ENCODE results near the gene SLC37A3.
"Not testable (repeated sequence)": the region's sequence is repeated elsewhere in the genome, so short reads cannot be mapped to it uniquely, and the experiment has no call there.

Gene SLC37A3, protein sequence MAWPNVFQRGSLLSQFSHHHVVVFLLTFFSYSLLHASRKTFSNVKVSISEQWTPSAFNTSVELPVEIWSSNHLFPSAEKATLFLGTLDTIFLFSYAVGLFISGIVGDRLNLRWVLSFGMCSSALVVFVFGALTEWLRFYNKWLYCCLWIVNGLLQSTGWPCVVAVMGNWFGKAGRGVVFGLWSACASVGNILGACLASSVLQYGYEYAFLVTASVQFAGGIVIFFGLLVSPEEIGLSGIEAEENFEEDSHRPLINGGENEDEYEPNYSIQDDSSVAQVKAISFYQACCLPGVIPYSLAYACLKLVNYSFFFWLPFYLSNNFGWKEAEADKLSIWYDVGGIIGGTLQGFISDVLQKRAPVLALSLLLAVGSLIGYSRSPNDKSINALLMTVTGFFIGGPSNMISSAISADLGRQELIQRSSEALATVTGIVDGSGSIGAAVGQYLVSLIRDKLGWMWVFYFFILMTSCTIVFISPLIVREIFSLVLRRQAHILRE

DNA sequence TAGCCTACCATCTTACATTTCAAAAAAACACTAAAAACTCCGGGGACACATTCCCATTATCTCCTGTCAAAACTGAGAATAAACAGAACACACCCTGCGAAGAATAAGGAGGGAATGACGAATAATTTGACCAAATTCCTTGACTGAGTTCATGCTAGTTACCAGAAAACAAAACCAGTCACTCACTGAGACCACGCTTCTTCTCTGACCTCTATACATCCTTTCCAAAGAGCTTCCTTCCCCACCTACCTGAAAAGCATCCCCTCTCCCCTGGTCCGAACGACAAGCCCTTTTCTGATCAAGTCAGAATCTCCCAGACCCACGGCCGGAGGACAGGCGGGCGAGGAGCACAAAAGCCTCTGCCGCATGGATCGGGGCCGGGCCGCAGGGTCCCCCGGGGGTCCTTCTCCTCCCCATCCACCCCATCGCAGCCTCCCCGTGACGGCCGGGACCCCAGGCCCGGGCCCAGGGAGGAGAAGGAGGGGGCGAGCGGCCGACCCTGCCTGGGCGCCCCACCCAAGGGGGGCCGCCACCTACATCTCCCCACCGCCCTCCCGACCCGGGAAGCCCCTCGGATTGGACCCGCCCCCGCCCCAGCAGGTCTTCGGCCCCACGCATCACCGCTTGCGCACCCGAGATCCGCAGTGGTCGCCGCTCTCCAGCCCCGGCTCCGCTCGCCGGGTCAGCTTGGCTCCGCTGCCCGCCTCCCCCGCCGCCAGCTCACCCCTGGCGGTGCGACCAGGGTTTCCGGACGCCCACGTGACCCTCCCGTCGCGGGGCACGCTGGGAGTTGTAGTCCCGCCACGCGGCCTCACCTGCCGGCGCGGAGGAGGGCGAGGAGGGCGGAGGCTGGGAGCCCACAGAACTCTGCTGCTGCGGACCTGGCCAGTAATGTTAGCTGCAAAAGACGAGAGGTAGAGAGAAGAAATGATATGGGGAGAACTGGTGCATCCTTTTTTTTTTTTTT is at the start of gene SLC37A3:
TSS of gene SLC37A3 (minus strand) at position 747 of the 967 bp plus-strand sequence. CDS start 16,004 bp downstream, outside the sequence.
- in situ Hi-C loops (cut with MboI; ENCODE audit: low sequenced_read_pairs), result no loop called here

DNA sequence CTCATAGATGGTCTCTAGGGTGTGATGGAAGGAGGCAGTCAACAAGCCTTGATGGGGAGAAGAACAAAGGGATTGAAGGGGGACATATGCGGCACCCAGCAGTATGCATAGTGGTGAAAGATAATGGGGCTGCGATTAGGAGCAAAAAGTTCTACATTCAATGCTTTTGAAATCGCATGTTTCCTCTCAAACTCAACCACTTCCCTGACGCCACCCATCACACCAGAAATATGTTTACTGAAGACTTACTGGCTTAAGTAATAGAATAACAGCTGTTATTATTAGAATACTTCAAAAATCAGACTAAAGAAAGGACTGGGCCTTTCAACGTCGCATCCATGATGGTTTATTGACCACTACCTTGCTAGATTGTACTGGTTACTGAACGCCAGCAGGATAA is 49.5 kb upstream of the SLC37A3 start:
- in situ Hi-C loops (cut with MboI; ENCODE audit: low sequenced_read_pairs), result no loop called here

DNA sequence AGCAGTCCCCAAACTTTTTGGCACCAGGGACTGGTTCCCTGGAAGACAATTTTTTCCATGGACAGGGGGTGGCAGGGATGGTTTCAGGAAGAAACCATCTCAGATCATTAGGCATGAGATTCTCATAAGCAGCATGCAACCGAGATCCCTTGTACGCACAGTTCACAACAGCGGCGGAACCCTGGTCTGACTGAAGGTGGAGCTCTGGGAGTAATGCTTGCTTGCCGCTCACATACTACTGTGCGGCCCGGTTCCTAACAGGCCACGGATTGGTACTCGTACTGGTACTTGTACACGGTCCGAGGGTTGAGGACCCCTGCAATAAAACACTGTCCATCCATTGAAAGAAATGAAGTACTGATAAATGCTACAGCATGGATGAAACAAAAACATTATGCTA is 48.1 kb upstream of the SLC37A3 start:
- in situ Hi-C loops (cut with MboI; ENCODE audit: low sequenced_read_pairs), result no loop called here

DNA sequence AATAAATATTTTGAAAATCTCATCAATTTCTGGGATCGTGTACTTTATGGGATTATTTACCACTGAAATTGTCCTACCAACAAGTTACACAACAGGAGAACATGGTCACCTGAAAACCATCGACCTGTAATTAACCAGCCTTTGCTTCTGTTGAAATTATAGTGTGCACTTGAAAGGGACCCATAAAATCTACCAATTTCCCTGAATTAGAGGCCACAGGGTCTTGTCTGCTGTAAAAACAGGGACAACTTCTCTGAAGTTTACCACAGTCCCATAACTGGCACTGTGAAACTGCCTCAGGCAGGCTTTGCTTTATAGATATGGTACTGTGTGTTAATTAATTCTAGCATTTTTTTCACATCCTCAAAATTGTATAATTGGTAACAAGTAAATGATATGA is 43.2 kb upstream of the SLC37A3 start:
- in situ Hi-C loops (cut with MboI; ENCODE audit: low sequenced_read_pairs), result no loop called here

DNA sequence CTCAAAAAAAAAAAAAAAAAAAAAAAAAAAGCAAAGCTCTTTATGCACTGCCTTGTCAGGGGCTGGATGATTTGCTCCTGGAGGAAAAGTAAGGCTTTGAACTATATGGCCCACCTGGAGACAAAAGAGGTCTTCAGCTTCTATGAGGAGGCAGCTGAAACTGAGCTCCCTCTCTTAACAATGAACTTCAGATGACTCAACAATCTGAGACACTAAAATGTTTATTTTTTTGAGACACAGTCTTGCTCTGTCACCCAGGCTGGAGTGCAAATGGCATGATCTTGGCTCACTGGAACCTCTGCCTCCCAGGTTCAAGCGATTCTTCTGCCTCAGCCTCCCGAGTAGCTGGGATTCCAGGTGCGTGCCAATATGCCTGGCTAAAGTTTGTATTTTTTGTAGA is 42.3 kb upstream of the SLC37A3 start:
- in situ Hi-C loops (cut with MboI; ENCODE audit: low sequenced_read_pairs), result no loop called here

DNA sequence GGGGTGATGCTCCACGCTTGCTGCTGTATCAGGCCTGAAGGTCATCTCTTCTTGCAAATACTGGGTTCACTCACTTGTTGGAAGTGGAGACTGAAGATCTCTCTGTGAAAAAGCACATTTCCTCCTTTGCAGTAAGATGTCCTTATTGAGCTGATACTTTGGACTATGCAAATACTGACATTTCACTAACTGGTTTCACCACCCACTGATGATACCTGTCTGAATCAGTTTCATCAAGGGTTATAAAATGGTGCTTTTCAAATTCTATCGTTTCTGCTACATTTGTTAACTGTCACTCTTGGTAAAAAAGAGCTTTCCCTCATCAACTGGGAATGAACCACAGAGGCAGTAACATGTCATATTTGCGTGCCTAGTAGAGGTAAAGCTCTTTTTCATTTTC is 41.0 kb upstream of the SLC37A3 start:
- in situ Hi-C loops (cut with MboI; ENCODE audit: low sequenced_read_pairs), result no loop called here

DNA sequence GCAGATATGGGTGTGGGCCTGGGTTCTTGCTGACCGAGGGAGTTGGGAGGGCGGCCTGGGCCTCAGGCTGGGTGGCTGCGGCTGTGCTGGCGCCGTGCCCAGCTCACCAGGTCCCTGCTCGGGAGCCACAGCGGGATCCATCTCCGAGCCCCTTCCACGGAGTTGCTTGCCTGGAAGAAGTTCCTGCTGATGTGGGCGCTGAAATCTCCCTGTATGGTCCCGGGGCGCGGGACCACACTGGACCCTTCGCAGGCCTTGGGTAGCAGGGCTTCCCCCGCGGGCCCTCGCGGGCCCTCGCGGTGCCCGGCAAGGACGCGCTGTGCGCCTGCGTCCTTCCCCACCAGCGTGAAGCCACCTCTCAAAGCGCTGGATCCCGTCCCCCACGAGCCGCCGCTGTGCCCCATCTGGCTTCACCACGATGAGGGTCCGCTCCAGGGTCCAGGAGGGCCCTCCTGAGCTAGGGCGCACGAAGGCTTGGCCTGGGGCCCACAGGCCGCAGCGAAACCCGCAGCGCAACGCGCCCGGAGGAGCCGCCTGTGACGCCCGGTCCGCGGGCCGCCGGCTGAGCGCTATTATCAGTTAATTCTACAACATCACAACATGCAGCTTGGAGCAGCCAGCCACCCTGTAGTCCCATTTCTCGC is 37.0 kb upstream of the SLC37A3 start:
- in situ Hi-C loops (cut with MboI; ENCODE audit: low sequenced_read_pairs), result no loop called here

DNA sequence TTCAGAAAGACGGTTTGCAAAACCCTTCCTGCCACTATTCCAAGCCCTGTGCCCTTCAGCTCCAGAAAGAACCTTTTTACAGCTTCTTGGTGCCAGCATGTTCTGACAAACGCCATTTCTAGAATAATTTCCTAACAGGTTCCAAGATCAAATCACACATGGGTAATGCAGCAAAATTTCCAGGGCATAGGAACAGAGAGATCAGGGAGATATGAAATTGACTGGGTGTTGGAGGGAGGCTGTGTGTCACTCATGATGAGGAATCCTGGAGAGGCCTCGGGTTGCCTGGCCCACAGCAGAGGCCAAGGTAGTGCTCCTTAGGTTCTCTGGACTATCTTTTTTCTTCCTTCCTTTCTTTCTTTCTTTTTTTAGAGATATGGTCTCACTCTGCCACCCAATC is 35.1 kb upstream of the SLC37A3 start:
- in situ Hi-C loops (cut with MboI; ENCODE audit: low sequenced_read_pairs), result no loop called here

DNA sequence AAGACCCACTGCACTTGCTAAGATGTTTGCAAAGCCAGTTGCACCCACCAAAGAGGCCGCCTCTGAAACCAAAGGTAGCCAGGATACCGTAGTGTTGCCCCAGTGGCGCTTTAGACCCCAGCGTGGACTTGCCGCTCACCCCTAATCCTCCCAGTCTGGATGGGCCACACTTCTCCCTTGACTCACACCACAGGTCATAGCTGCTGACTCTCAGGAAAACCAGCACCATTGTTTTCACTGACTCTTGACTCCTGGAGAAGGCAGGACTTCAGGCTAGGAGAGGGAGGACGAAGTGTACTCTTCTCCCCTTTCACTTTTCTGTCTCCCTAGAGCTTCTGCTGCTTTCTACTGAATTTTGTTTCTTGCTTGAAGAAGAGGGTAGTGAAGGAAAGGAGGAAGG is 27.8 kb upstream of the SLC37A3 start:
- in situ Hi-C loops (cut with MboI; ENCODE audit: low sequenced_read_pairs), result no loop called here

DNA sequence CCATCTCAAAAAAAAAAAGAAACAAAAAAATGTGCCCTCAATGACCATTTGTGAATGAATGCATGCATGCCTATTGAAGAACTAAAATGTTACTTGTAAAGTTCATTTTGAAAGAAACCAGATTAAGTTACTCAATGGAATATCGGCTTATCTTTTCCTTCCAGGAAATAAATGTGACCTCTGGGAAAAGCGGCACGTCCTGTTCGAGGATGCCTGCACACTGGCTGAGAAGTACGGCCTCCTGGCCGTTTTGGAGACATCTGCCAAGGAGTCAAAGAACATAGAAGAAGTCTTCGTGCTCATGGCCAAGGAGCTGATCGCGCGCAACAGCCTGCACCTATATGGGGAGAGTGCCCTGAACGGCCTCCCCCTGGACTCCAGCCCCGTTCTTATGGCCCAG is 27.4 kb upstream of the SLC37A3 start:
- in situ Hi-C loops (cut with MboI; ENCODE audit: low sequenced_read_pairs), result no loop called here

DNA sequence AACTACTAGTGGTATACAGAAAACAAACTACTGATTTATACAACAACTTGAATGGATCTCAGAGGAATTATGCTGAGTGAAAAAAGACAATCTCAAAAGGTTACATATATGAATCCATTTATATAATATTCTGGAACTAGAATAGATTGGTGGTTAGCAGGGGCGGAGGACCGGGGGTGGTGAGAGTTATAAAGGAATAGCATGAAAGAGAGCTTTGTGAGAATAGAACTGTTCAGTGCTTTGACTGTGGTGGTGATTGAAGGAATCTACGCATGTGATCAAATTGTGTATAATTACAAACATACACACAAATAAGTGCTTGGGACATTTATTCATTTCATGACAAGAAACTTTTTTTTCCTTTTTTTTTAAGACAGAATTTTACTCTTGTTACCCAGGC is 25.2 kb upstream of the SLC37A3 start:
- in situ Hi-C loops (cut with MboI; ENCODE audit: low sequenced_read_pairs), result no loop called here

DNA sequence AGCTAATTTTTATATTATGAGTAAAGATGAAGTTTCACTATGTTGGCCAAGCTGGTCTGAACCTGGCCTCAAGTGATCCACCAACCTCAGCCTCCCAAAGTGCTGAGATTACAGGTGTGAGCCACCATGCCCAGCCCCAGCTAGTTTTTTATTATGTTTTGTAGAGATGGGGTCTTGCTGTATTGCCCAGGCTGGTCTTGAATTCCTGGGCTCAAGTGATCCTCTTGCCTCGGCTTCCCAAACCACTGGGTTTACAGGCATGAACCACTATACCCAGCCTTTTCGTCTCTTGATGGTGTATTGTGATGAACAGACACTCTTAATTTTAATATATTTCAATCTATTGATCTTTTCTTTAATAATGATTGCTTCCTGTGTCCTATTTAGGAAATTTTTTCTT is 23.2 kb upstream of the SLC37A3 start:
- in situ Hi-C loops (cut with MboI; ENCODE audit: low sequenced_read_pairs), result no loop called here

DNA sequence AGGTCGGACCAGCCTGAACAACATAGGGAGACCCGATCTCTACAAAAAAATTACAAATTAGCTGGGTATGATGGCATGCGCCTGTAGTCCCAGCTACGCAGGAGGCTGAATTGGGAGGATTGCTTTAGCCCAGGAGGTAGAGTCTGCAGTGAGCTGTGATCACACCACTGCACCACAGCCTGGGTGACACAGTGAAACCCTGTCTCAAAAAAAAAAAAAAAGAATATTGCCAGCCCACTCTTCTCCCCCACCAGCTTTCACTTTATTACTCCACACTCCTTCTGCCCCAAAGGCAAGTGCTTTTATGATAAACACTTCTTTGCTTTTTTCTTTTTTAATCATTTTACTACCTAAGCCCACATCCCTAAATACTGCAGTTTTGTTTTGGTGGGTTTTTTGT is 20.3 kb upstream of the SLC37A3 start:
- in situ Hi-C loops (cut with MboI; ENCODE audit: low sequenced_read_pairs), result no loop called here

DNA sequence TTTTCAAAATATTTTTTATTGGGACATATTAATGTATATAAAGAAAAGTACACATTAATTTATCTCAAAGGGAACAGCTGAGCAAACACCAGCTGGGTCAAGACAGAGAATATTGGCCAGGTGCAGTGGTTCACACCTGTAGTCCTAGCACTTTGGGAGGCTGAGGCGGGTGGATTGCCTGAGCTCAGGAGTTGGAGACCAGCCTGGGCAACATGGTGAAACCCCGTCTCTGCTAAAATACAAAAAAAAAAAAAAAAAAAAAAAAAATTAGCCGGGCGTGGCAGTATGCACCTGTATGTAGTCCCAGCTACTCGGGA is 19.8 kb upstream of the SLC37A3 start:
- in situ Hi-C loops (cut with MboI; ENCODE audit: low sequenced_read_pairs), result not testable (repeated sequence)

DNA sequence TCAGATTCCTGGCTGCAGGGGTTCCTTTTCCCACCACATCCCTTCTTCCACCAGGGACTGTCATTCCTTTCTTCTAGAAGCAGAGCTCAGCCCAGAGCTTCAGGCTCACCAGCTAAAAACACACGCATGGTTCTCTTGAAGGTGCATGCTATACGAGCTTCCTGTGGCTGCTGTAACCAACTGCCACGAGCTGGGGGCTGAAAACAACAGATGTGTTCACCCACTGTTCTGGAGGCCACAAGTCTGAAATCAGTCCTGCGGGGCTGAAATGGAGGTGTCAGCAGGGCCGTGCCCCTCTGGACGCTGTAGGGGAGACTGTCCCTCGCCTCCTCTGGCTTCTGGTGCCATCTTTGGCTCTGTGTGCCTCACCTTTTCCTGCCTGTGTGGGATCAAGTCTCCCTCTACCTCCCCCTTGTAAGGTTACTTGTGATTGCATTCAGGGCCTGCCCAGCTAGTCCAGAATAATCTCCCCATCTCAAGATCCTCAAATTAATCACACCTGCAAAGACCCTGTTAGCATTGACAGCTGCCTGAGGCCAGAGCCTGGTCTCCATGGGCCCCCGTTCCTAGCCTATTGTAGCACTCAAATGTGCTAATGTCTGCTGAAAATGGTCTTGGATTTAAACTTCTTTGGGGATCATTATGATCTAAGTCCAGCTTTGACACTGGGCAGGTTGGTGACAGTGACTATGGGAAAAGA is 19.3 kb upstream of the SLC37A3 start:
- in situ Hi-C loops (cut with MboI; ENCODE audit: low sequenced_read_pairs), result no loop called here

DNA sequence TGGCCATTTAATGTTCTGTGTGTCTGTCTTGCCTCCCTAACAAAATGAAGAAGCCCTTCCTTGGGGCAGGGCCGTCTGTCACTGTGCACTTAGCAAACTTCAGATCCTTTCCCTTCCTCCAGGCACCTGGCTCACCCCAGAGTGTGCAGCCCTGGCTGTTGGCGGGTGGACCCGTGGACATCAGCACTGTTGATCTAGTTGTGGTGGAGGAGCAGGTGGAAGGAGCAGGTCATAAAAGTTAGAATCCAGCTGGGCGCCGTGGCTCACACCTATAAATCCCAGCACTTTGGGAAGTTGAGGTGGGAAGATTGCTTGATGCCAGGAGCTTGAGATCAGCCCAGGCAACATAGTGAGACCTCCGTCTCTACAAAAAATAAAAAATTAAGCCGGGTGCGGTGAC is 18.2 kb upstream of the SLC37A3 start:
- in situ Hi-C loops (cut with MboI; ENCODE audit: low sequenced_read_pairs), result no loop called here

DNA sequence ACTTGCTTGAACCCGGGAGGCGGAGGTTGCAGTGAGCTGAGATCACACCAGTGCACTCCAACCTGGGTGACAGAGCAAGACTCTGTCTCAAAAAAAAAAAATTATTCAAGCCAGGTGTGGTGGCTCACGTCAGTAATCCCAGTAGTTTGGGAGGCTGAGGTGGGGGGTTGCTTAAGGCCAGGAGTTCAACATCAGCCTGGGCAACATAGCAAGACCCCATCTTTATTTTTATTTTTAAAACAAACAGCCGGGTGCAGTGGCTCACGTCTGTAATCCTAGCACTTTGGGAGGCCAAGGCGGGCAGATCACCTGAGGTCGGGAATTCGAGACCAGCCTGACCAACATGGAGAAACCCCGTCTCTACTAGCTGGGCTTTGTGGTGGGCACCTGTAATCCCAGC is 17.5 kb upstream of the SLC37A3 start:
- in situ Hi-C loops (cut with MboI; ENCODE audit: low sequenced_read_pairs), result not testable (repeated sequence)

DNA sequence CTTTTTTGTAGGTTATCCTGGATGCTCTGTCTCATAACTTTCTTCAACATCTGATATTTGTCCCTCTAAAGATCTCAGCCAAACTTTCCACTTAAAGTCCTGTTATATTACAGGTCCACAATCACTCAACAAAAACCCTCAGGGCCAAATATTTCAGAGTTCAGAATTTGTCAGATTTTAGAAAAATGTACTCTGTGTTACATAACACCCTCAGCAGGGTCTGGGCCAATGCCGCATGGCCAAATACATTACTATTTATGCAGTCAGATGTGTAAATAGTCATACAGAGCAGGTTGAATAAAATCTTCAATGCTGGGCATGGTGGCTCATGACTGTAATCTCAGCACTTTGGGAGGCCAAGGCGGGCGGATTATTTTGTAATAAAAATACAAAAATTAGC is 17.0 kb upstream of the SLC37A3 start:
- in situ Hi-C loops (cut with MboI; ENCODE audit: low sequenced_read_pairs), result no loop called here

DNA sequence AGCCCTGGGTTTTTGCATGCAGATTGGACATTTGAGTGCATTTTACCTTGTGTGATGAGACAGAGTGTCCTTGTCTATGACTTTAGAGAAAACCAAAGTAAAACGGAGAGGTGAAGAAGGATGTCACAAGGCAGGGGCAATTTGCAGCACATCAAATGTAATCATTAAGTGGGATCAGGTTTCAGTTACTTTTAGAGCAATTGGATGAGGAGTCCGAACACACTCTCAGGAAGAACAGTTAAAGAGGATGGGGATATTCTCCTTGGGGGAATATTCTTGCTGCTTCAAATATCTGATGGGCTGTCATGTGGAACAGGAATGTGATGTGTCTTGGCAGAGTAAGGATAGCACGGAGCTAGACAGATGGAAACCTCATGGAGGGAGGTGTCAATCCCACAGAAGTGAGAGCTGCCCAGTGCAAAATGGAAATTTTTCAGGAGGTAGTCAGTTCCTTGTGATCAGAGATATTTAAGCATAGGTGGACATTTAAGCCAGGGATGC is 6.3 kb upstream of the SLC37A3 start:
- in situ Hi-C loops (cut with MboI; ENCODE audit: low sequenced_read_pairs), result no loop called here

DNA sequence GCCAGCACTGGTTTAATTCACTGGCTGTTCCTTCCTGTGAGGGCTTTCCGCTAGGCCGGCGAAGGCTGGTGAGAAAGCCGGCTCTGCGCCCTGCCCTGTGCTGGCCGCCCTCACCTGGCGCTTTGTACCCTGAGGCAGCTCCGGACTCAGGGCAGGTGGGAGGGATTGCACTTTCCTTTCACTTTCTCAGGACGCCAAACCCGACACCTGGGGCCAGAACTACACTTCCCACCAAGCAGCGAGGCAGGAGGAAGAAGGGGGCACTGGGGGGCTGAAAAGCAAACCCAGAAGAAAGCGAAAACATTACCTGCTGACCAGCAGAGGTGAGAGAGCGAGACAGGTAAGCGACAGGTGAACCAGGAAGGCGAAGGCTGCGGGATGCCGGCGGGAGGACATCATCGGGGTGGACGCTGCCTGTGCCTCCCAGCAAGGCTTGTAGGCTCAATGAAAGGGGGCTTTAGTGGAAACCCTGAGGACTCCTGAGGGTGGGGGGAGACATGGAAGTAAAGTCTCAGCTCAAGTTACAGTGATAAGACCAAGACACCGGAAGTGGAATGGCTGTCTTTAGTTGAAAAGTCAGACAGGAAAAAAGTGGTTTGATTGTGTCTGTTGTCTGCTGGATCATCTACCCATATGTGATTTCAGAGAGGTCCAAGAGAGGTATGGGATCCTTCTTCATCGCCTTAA is 5.7 kb upstream of the SLC37A3 start, which contains the start of gene RAB19:
TSS of gene RAB19 (plus strand) at position 181 of the 687 bp plus-strand sequence. CDS start 3,589 bp downstream, outside the sequence.
- in situ Hi-C loops (cut with MboI; ENCODE audit: low sequenced_read_pairs), result no loop called here

Data from HL-60/S4 treated with phorbol 12-myristate 13-acetate at 8.2 ng/mL for 4 days and 3 days (cell line).